SK-N-SH (cell line): ENCODE measurements around the gene ARHGEF10L.

Source experiments
- EP300 ChIP-seq, 2 experiments: IDR thresholded peaks; 2 replicates each; pipeline versions ENCODE4 v1.4.0 to v1.6.1; 2012; ENCODE audit warnings: borderline replicate concordance in 1 of 2, low read depth in 1 of 2, low read length in 1 of 2
- EZH2phosphoT487 ChIP-seq: fragments of 200-600 bp; sonication (generic); IDR thresholded peaks from 2 replicates; pipeline ENCODE4 v1.6.1; 2017; ENCODE audit warnings: low read depth, mixed run types, mild to moderate bottlenecking, antibody characterized with exemption, moderate library complexity, borderline replicate concordance
- FOSL2 ChIP-seq: IDR thresholded peaks from 2 replicates; pipeline ENCODE4 v1.4.0; 2012; ENCODE audit warnings: low read depth, mild to moderate bottlenecking, moderate library complexity, borderline replicate concordance
- FOXM1 ChIP-seq: IDR thresholded peaks from 2 replicates; pipeline ENCODE4 v1.4.0; 2012; ENCODE audit warnings: low read depth, mild to moderate bottlenecking
- NFIC ChIP-seq: IDR thresholded peaks from 2 replicates; pipeline ENCODE4 v1.4.0; 2012; ENCODE audit warnings: borderline replicate concordance
- RAD21 ChIP-seq: IDR thresholded peaks from 2 replicates; pipeline ENCODE4 v1.6.1; 2012; ENCODE audit warnings: mild to moderate bottlenecking, low read length
- RCOR1 ChIP-seq: fragments of 150-350 bp; IDR thresholded peaks from 2 replicates; pipeline ENCODE4 v1.6.1; 2017; ENCODE audit warnings: antibody characterized with exemption, low read length
- SMC3 ChIP-seq: IDR thresholded peaks from 2 replicates; pipeline ENCODE4 v1.6.1; 2012; ENCODE audit warnings: low read depth, low read length, improper control_type of control experiment
- TAF1 ChIP-seq: IDR thresholded peaks from 2 replicates; pipeline ENCODE4 v1.6.1; 2012; ENCODE audit warnings: low read depth, mild to moderate bottlenecking, low read length, moderate library complexity, borderline replicate concordance
- TCF12 ChIP-seq: IDR thresholded peaks from 2 replicates; pipeline ENCODE4 v1.4.0; 2012
- TEAD4 ChIP-seq: IDR thresholded peaks from 2 replicates; pipeline ENCODE4 v1.4.0; 2012; ENCODE audit warnings: mild to moderate bottlenecking, borderline replicate concordance; ENCODE audit not compliant: insufficient read depth
- TF ChIP-seq, protein P1 (sequence below): fragments of 200-600 bp; sonication (generic); IDR thresholded peaks from 2 replicates; pipeline ENCODE4 v1.6.1; 2017; ENCODE audit warnings: antibody characterized with exemption, mild to moderate bottlenecking, moderate library complexity
- TF ChIP-seq, protein P2 (sequence below): fragments of 150-350 bp; IDR thresholded peaks from 2 replicates; pipeline ENCODE4 v1.6.1; 2017; ENCODE audit warnings: antibody characterized with exemption, low read length, low read depth, borderline replicate concordance

DNA sequence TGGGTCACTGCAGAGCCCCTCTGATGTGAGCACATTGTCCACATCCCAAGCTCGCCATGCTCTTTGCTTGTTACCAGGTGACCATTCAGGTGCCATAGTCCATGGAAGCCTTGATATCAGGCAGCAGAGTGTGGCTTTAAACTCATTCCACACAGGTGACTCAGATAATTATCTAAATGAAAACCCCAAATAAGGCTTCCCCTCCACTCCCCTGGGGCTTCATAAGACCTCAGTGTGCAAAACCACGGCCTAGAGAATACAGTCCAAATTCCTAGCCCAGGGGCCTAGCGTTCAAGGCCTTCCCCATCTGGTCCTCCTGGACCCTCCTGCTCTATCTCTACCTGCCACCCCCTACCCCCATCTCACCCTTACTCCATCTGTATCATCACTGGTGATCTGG, 97.1 kb downstream of the ARHGEF10L start:
- no peak for TF ChIP-seq FOSL2
- TF ChIP-seq, protein P1, sequence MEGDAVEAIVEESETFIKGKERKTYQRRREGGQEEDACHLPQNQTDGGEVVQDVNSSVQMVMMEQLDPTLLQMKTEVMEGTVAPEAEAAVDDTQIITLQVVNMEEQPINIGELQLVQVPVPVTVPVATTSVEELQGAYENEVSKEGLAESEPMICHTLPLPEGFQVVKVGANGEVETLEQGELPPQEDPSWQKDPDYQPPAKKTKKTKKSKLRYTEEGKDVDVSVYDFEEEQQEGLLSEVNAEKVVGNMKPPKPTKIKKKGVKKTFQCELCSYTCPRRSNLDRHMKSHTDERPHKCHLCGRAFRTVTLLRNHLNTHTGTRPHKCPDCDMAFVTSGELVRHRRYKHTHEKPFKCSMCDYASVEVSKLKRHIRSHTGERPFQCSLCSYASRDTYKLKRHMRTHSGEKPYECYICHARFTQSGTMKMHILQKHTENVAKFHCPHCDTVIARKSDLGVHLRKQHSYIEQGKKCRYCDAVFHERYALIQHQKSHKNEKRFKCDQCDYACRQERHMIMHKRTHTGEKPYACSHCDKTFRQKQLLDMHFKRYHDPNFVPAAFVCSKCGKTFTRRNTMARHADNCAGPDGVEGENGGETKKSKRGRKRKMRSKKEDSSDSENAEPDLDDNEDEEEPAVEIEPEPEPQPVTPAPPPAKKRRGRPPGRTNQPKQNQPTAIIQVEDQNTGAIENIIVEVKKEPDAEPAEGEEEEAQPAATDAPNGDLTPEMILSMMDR, result no peak
- TF ChIP-seq, protein P2, sequence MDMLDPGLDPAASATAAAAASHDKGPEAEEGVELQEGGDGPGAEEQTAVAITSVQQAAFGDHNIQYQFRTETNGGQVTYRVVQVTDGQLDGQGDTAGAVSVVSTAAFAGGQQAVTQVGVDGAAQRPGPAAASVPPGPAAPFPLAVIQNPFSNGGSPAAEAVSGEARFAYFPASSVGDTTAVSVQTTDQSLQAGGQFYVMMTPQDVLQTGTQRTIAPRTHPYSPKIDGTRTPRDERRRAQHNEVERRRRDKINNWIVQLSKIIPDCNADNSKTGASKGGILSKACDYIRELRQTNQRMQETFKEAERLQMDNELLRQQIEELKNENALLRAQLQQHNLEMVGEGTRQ, result no peak
- TF ChIP-seq RAD21, result no peak
- no peak for TF ChIP-seq SMC3
- TF ChIP-seq EZH2phosphoT487, result no peak
- no peak for TF ChIP-seq TAF1
- TF ChIP-seq FOXM1, result no peak
- no peak for TF ChIP-seq TCF12
- no peak for TF ChIP-seq NFIC
- TF ChIP-seq TEAD4, result no peak
- TF ChIP-seq RCOR1, result no peak
- no peak for TF ChIP-seq EP300 (IDR thresholded peaks at IDR 0.05; ENCODE audit: borderline replicate concordance in 1 of 2, low read depth in 1 of 2, low read length in 1 of 2)
